GM18507 (cell line): ENCODE results near the gene RTCB.

Source experiments
- DNase-seq: peaks from one replicate; pipeline ENCODE4 v3.0.0; 2011; ENCODE audit warnings: low read depth; ENCODE audit not compliant: insufficient read length; ENCODE audit errors: extremely low spot score
- FAIRE-seq: peaks from 2 replicates; lab custom pipeline; 2011; peaks lifted over from hg19 to GRCh38; lab: Jason Lieb, UNC

The RTCB gene

GRCh38 chr22:32343941-32344340 is 68.1 kb downstream of the RTCB start:
- no peak for FAIRE-seq

DNA sequence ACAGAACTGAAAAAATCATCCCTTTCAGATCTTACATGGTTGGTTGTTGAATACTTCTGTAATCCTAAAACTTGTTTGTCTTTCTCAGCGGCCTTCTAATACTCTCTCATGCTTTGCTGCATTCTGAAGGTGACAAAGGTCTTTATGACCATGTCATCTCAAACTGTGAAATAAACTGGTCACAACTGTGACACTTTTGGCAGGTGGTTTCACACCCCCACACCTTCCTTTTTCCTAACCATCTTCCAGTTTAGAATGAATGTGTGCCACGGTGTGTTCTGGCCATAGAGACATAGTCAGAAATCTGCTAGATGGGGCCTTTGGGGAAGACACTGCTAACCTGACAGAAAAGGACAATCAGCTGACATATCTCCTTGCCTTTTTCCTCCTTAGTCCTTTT is 69.1 kb downstream of the RTCB start:
- no peak for FAIRE-seq
- DNase-seq, result no peak

More at GRCh38 chr22:32343941-32344340, 68.1 kb downstream of the RTCB start:
- DNase-seq, result no peak

DNA sequence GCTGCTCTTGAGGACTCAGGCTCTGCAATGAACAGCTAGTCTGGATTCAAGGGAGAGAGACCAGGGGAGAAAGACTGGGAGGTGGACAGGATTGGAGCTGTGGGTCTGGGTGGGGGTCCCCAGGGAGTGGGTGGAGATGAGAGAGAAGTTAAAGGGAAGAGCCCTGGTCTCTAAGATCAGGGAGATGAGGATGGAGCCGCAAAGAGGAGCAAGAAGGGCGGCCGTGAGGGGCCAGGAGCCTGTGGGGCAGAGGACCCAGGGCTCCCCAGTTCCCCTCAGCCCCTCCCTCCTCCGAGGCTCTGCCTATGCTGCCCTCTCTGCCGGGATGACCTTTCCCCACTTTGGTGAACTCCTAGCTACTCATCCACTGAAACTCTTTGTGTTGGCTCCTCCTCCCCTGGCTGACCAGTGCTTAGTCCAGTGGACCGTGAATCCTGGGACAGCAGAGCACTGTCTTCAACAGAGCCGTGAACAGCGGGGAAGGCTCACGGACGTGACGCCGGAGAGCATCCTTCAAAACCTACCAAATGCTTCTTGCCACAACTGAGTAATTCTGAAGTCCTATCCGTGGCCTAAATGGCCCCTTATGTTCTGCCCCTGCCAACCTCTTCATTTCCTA is 70.8 kb downstream of the RTCB start:
- FAIRE-seq (no peak), DNase-seq (no peak)

DNA sequence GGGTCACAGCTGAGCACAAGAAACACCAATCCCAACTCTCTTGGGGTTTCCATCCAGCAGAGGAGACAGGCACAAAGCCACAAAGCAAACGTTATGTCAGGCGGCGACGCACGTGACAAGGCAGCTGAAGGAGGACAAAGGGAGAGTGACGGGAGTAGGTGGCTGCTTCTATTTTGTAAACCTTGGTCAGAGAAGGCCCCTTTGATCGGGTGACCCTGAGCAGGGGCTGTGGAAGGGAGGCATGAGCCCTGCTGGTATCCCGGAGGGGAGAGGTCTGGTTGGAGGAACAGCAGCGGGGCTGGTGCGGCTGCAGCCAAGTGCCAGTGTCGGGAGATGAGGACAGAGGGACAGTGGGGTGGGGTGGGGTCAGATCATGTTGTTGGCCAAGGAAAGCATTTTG is 71.6 kb downstream of the RTCB start:
- FAIRE-seq, result no peak
- DNase-seq, result no peak

GRCh38 chr22:32339190-32340012 is 72.6 kb downstream of the RTCB start:
- no peak for DNase-seq
- FAIRE-seq, result no peak

DNA sequence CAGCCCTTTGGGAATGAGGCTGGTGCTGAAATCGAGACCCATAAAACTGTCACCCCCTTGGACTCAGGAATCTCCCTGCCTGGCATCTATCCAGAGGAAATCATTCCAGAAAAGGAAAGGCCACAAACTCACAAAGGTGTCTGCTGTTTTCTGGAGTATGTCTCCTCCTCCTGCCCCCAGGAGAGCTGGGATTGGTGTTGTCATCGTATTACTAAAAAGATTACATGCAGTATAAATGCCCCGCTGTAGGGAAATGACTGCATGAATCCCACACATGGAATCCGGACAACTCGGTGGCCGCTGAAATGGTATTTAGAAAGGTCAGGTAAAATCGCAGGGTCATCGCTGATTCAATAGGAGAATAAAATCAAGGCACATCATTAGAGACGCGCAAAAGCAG is 73.3 kb downstream of the RTCB start:
- DNase-seq, result no peak
- no peak for FAIRE-seq
